ENCODE data around the gene HAVCR1. TPM values are rescaled to one million over a fixed set of nuclear protein-coding genes. Genes with fewer than 3 reads are reported as not detected.

Gene HAVCR1
- total and polyA plus RNA-seq, 2 donors (not counting 1 experiment from before 2014, with no cell fraction given) = not detected

- Mint-ChIP-seq H3K9me3 (ENCODE audit: insufficient read depth) (no peaks in the 10 kb centered on the region), H3K4me3 (no peak overlapping the region), H3K27me3 (no peaks in the 10 kb centered on the region), H3K4me1 (peaks cover 36% of the 10 kb centered on the region), H3K27ac (no peak overlapping the region)
- ATAC-seq (ENCODE audit: low read depth) (no peak), DNase-seq (peak; percentile 10)
- Histone ChIP-seq H2AFZ (ENCODE audit: insufficient read depth, low read depth, low read length, poor library complexity, severe bottlenecking) (peak overlapping the region; percentile 40), H3K9me3 (ENCODE audit: control extremely low read depth in 1 of 3, control insufficient read depth in 2 of 3, insufficient read depth in 1 of 3, low read length in 2 of 3) (no peaks in the 10 kb centered on the region), H4K20me1 (ENCODE audit: control insufficient read depth, insufficient read depth, low read length, poor library complexity, severe bottlenecking) (no peaks in the 10 kb centered on the region), H3K27ac (ENCODE audit: low read length in 2 of 2) (peak overlapping the region in 1 of 2 donors; percentile 9), H3K9ac (ENCODE audit: low read length) (no peak overlapping the region), H3K79me2 (ENCODE audit: control insufficient read depth, insufficient read depth, low read length) (no peaks in the 10 kb centered on the region), H3K4me2 (replicated peaks; ENCODE audit: low read depth, low read length, poor library complexity, severe bottlenecking) (peak overlapping the region; percentile 19), H3K36me3 (replicated peaks in 1 of 2; ENCODE audit: control extremely low read depth in 1 of 2, control insufficient read depth in 1 of 2, extremely low read depth in 1 of 2, insufficient read depth in 2 of 2, low read length in 1 of 2) (no peaks in the 10 kb centered on the region), H3K4me3 (ENCODE audit: control extremely low read depth in 1 of 5, extremely low read depth in 1 of 5, insufficient read depth in 1 of 5, low read depth in 2 of 5, low read length in 4 of 5) (no peak overlapping the region), H3K4me1 (ENCODE audit: control insufficient read depth in 2 of 2, insufficient read depth in 2 of 2, low read length in 2 of 2) (peaks cover 31 to 37% of the 10 kb centered on the region in 2 donors), H3K27me3 (replicated peaks in 1 of 4; ENCODE audit: control extremely low read depth in 1 of 4, control insufficient read depth in 3 of 4, insufficient read depth in 4 of 4, low read length in 3 of 4) (no peaks in the 10 kb centered on the region)
- CTCF ChIA-PET = no interaction called here
- no peak for TF ChIP-seq EZH2 (IDR thresholded peaks at IDR 0.05; ENCODE audit: borderline replicate concordance, insufficient read depth, low read depth, low read length, poor library complexity, severe bottlenecking)
- no peak for TF ChIP-seq CTCF (IDR thresholded peaks at IDR 0.05)
- 77% methylated on average over 10 of the region's 14 CpGs for WGBS (ENCODE audit: insufficient coverage)
- intact Hi-C loops (cut with micrococcal nuclease) = no loop called here
- POLR2A ChIA-PET = no interaction called here
Measured at GRCh38 chr5:157106630-157107461, 47.9 kb upstream of the HAVCR1 start.

GRCh38 chr5:157100140-157100679 lies 41.3 kb upstream of the HAVCR1 start:
- Histone ChIP-seq H2AFZ (ENCODE audit: insufficient read depth, low read depth, low read length, poor library complexity, severe bottlenecking) (no peak overlapping the region), H3K36me3 (replicated peaks in 1 of 2; ENCODE audit: control extremely low read depth in 1 of 2, control insufficient read depth in 1 of 2, extremely low read depth in 1 of 2, insufficient read depth in 2 of 2, low read length in 1 of 2) (no peaks in the 10 kb centered on the region)
- 20% methylated on average over 1 of the region's 2 CpGs for WGBS (ENCODE audit: insufficient coverage)

More at GRCh38 chr5:157100140-157100679, 41.3 kb upstream of the HAVCR1 start:
- Mint-ChIP-seq H3K9me3 (ENCODE audit: insufficient read depth) (no peaks in the 10 kb centered on the region), H3K4me1 (peaks cover 3% of the 10 kb centered on the region), H3K27me3 (no peaks in the 10 kb centered on the region), H3K27ac (no peak overlapping the region), H3K4me3 (no peak overlapping the region)
- intact Hi-C loops (cut with micrococcal nuclease) = no loop called here
- CTCF ChIA-PET = no interaction called here
- no peak for ATAC-seq (ENCODE audit: low read depth)
- TF ChIP-seq EZH2 (IDR thresholded peaks at IDR 0.05; ENCODE audit: borderline replicate concordance, insufficient read depth, low read depth, low read length, poor library complexity, severe bottlenecking) = no peak
- TF ChIP-seq CTCF (IDR thresholded peaks at IDR 0.05) = no peak
- H3K9me3 ChIP-seq (ENCODE audit: control extremely low read depth in 1 of 3, control insufficient read depth in 2 of 3, insufficient read depth in 1 of 3, low read length in 2 of 3) = no peaks in the 10 kb centered on the region
- H3K4me3 ChIP-seq (ENCODE audit: control extremely low read depth in 1 of 5, extremely low read depth in 1 of 5, insufficient read depth in 1 of 5, low read depth in 2 of 5, low read length in 4 of 5) = no peak overlapping the region
- no peaks in the 10 kb centered on the region for H3K79me2 ChIP-seq (ENCODE audit: control insufficient read depth, insufficient read depth, low read length)
- POLR2A ChIA-PET = no interaction called here
- no peak for DNase-seq
- H3K27me3 ChIP-seq (replicated peaks in 1 of 4; ENCODE audit: control extremely low read depth in 1 of 4, control insufficient read depth in 3 of 4, insufficient read depth in 4 of 4, low read length in 3 of 4) = no peaks in the 10 kb centered on the region
- H3K9ac ChIP-seq (ENCODE audit: low read length) = no peak overlapping the region
- H4K20me1 ChIP-seq (ENCODE audit: control insufficient read depth, insufficient read depth, low read length, poor library complexity, severe bottlenecking) = no peaks in the 10 kb centered on the region
- H3K4me1 ChIP-seq (ENCODE audit: control insufficient read depth in 2 of 2, insufficient read depth in 2 of 2, low read length in 2 of 2) = no peaks in the 10 kb centered on the region
- no peak overlapping the region for H3K27ac ChIP-seq (ENCODE audit: low read length in 2 of 2)
- no peak overlapping the region for H3K4me2 ChIP-seq (replicated peaks; ENCODE audit: low read depth, low read length, poor library complexity, severe bottlenecking)
